Hepatocyte (in vitro differentiated cells): ENCODE measurements around the gene GJD3. TPM values are rescaled to one million over a fixed set of nuclear protein-coding genes. Genes with fewer than 3 reads are reported as not detected.

ENCODE experiments used
- DNase-seq: peaks from one replicate; pipeline ENCODE4 v3.0.0-alpha.2; 2016; ENCODE audit warnings: low spot score
- H2AFZ ChIP-seq: fragments of 200-600 bp; sonication (generic); 2 replicates; pipeline ENCODE4 v1.6.0; 2016; ENCODE audit warnings: antibody characterized with exemption, mild to moderate bottlenecking
- H3K27ac ChIP-seq: fragments of 200-600 bp; sonication (generic); 2 replicates; pipeline ENCODE4 v1.5.1; 2016; ENCODE audit warnings: mild to moderate bottlenecking
- H3K27me3 ChIP-seq: fragments of 200-600 bp; sonication (generic); 2 replicates; pipeline ENCODE4 v1.6.1; 2016
- H3K36me3 ChIP-seq: fragments of 200-600 bp; sonication (generic); replicated peaks from 2 replicates; pipeline ENCODE4 v1.5.1; 2016; ENCODE audit warnings: low read depth; ENCODE audit not compliant: insufficient read depth
- H3K4me1 ChIP-seq: fragments of 200-600 bp; sonication (generic); 2 replicates; pipeline ENCODE4 v1.5.1; 2016; ENCODE audit warnings: mild to moderate bottlenecking, moderate library complexity; ENCODE audit not compliant: insufficient read depth
- H3K4me2 ChIP-seq: fragments of 200-600 bp; sonication (generic); 2 replicates; pipeline ENCODE4 v1.6.0; 2016
- H3K4me3 ChIP-seq: fragments of 200-600 bp; sonication (generic); 2 replicates; pipeline ENCODE4 v1.5.1; 2016; ENCODE audit warnings: mild to moderate bottlenecking
- H3K79me2 ChIP-seq: fragments of 200-600 bp; sonication (generic); 2 replicates; pipeline ENCODE4 v1.6.0; 2017; ENCODE audit warnings: mild to moderate bottlenecking
- H3K9me2 ChIP-seq: fragments of 200-600 bp; sonication (generic); replicated peaks from 2 replicates; pipeline ENCODE4 v1.6.0; 2017; ENCODE audit warnings: mild to moderate bottlenecking; ENCODE audit not compliant: insufficient read depth
- H3K9me3 ChIP-seq: fragments of 200-600 bp; sonication (generic); 2 replicates; pipeline ENCODE4 v1.5.1; 2016; ENCODE audit warnings: low read depth, mild to moderate bottlenecking
- H4K20me1 ChIP-seq: fragments of 200-600 bp; sonication (generic); 2 replicates; pipeline ENCODE4 v1.6.0; 2016; ENCODE audit warnings: mild to moderate bottlenecking; ENCODE audit not compliant: insufficient read depth, poor library complexity, severe bottlenecking
- EZH2 ChIP-seq: fragments of 200-600 bp; sonication (generic); IDR thresholded peaks from 2 replicates; pipeline ENCODE4 v1.6.1; 2016; ENCODE audit warnings: antibody characterized with exemption, mild to moderate bottlenecking, borderline replicate concordance
- EZH2phosphoT487 ChIP-seq: fragments of 200-600 bp; sonication (generic); IDR thresholded peaks from one replicate; pipeline ENCODE4 v1.6.1; 2018; ENCODE audit warnings: antibody characterized with exemption, mild to moderate bottlenecking, low read depth, moderate library complexity; ENCODE audit not compliant: unreplicated experiment, severe bottlenecking
- WGBS: methylation state at CpG from one replicate; pipeline ENCODE4 v1.1.6; 2016; ENCODE audit warnings: low lambda C conversion rate; ENCODE audit errors: missing lambda C conversion rate; 5-methylcytosine and 5-hydroxymethylcytosine counted together
- polyA plus RNA-seq: library from polyadenylated mRNA; unstranded; fragments of >200 nt; fragmentation: Nextera tagmentation; extraction: Ambion mirVana; gene quantifications from 2 replicates; pipeline ENCODE4 v1.2.1, GENCODE V29; 2016
- total RNA-seq: library from RNA; depleted of rRNA; stranded (reverse); fragments of >200 nt; gene quantifications from 2 replicates; pipeline ENCODE4 v1.2.3, GENCODE V29; 2014
- TF ChIP-seq, protein P1 (sequence below): fragments of 200-600 bp; sonication (generic); IDR thresholded peaks from 2 replicates; pipeline ENCODE4 v1.5.1; 2016; ENCODE audit warnings: antibody characterized with exemption, mild to moderate bottlenecking; ENCODE audit not compliant: poor library complexity

GJD3 gene
- total and polyA plus RNA-seq, 2 experiments from 2014 or later: 0.47 to 3.8 TPM

DNA sequence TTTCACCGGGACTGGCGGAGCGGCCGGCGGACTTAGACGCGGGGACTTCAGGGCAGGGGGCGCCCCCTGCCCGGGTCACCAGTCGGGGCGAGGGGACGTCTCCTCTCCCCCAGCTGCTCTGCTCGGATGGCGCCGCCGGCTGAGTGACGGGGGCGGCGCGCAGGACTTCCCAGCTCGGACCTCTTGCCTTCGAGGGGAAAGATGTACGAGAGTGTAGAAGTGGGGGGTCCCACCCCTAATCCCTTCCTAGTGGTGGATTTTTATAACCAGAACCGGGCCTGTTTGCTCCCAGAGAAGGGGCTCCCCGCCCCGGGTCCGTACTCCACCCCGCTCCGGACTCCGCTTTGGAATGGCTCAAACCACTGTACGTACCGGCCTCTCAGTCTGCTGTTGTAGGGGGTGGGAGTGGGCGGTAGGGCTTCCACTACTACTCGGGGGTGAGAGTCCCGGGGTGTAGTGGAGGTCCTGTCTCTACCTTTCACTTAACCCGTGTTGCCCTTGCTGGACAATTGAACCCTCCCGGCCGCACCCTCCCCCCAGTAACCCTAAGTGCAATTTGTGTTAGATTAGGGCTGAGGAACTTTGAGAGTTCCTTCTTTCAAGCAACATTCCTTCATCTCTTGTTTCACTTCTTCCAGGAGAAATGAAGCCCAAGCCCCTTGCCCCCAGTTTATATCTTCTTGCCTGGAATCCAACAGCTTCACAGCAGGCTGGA lies 21.9 kb downstream of the GJD3 start:
- Histone ChIP-seq H3K27me3 (no peaks in the 10 kb centered on the region), H3K4me3 (peak overlapping the region; percentile 95), H3K27ac (peak overlapping the region; percentile 99), H3K9me2 (no peaks in the 10 kb centered on the region), H3K4me2 (peak overlapping the region; percentile 96), H4K20me1 (peaks cover 25% of the 10 kb centered on the region), H3K9me3 (no peaks in the 10 kb centered on the region), H3K36me3 (no peaks in the 10 kb centered on the region), H2AFZ (no peak overlapping the region), H3K4me1 (peaks cover 52% of the 10 kb centered on the region), H3K79me2 (peaks cover 89% of the 10 kb centered on the region)
- no peak for DNase-seq
- TF ChIP-seq EZH2 (no peak), EZH2phosphoT487 (no peak)
- TF ChIP-seq, protein P1, sequence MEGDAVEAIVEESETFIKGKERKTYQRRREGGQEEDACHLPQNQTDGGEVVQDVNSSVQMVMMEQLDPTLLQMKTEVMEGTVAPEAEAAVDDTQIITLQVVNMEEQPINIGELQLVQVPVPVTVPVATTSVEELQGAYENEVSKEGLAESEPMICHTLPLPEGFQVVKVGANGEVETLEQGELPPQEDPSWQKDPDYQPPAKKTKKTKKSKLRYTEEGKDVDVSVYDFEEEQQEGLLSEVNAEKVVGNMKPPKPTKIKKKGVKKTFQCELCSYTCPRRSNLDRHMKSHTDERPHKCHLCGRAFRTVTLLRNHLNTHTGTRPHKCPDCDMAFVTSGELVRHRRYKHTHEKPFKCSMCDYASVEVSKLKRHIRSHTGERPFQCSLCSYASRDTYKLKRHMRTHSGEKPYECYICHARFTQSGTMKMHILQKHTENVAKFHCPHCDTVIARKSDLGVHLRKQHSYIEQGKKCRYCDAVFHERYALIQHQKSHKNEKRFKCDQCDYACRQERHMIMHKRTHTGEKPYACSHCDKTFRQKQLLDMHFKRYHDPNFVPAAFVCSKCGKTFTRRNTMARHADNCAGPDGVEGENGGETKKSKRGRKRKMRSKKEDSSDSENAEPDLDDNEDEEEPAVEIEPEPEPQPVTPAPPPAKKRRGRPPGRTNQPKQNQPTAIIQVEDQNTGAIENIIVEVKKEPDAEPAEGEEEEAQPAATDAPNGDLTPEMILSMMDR: no peak
- 2% methylated on average over 31 of the region's 38 CpGs for WGBS

DNA sequence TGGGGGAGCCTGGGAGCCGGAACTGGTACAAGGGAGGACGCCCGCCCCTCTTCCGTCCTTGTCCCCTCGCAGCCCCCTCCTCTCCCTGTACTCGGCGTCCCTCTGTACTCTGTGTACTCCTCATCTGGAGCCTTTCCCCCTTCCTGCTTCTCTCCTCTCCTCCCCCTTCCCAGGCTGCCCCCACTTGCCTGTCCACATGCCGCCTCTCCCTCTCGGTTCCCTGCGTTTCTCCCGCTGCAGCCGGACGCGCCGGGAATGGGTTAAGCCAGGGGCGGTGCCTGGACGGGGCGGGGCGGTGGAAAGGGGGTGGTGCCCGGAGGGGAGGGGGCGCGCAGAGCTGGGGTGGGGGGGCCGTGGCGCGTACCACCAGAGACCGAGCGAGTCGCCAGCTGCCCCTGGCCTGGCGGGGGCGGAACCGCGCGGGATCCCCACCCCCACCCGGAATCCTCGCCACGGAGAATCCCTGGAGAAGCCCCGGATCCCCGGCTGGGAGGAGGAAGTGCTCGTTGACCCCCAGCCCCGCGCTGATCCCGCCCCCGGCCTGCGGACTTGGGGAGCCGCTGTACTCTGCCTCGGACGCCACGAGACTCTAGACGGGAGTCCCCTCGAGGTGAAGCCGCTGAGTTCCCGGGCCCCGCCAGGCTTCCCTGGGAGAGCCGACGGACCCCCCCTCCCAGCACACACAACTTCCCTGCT lies 22.6 kb downstream of the GJD3 start:
- DNase-seq: peak; percentile 89
- 0% methylated on average over 12 of the region's 55 CpGs for WGBS
- Histone ChIP-seq H4K20me1 (peaks cover 19% of the 10 kb centered on the region), H3K4me2 (peak overlapping the region; percentile 96), H3K36me3 (no peaks in the 10 kb centered on the region), H3K79me2 (peaks cover 89% of the 10 kb centered on the region), H3K27ac (peak overlapping the region; percentile 99), H3K9me3 (no peaks in the 10 kb centered on the region), H3K4me3 (peak overlapping the region; percentile 95), H3K27me3 (no peaks in the 10 kb centered on the region), H2AFZ (no peak overlapping the region), H3K4me1 (peaks cover 48% of the 10 kb centered on the region), H3K9me2 (no peaks in the 10 kb centered on the region)
- no peak for TF ChIP-seq EZH2phosphoT487
- TF ChIP-seq, protein P1: no peak
- no peak for TF ChIP-seq EZH2

DNA sequence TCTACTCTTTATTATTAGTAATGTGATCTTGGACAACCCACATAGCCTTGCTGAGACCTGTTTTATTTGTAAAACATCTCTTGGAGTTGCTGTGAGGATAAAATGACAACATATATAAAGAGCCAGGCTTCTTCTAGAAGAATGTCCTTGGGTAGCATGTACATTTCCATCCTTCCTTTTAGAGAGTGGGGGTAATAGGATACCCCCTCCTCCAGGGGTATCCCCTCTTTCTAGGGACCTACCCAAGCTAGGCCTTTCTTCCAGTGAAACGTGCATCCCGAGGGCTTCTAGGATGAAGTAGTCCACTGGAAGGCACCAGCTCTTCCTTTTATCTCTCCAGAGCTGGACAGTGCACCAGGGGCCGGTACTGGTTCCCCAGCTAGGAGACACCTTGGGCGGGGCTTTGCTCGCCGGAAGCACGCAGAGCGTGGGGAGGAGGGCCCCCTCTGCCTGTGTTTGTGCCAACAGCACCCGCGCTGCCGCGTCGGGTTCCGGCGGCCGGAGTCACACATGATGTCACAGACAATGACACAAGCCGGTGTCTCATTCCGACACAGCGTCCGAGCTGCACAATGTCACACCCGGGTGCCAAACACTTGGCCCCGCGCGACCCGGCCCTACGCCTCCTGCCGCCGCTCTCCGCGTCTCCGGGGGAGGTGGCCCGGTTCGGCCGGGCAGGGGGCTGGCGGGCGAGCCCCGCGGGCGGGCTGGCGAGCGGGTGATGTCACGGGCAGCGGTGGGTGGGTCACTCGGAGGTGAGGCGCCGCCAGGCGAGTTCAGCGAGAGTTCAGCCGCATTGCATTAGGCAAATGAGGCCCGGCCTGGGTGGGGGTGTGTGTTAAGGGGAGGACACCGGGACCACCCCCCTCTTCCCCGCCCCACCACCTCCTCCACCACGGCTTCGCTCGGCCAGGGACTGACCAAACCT lies 23.4 kb downstream of the GJD3 start:
- H3K36me3 ChIP-seq: no peaks in the 10 kb centered on the region
- no peaks in the 10 kb centered on the region for H3K9me3 ChIP-seq
- H3K79me2 ChIP-seq: peaks cover 89% of the 10 kb centered on the region
- no peak overlapping the region for H2AFZ ChIP-seq
- TF ChIP-seq EZH2phosphoT487: no peak
- TF ChIP-seq, protein P1: no peak
- TF ChIP-seq EZH2: no peak
- WGBS: 2% methylated on average over 28 of the region's 55 CpGs
- peak overlapping the region; percentile 95 for H3K4me3 ChIP-seq
- H3K4me1 ChIP-seq: peaks cover 39% of the 10 kb centered on the region
- H3K9me2 ChIP-seq: no peaks in the 10 kb centered on the region
- H3K4me2 ChIP-seq: peak overlapping the region; percentile 96
- peak overlapping the region; percentile 99 for H3K27ac ChIP-seq
- DNase-seq: peak; percentile 94
- peaks cover 11% of the 10 kb centered on the region for H4K20me1 ChIP-seq
- no peaks in the 10 kb centered on the region for H3K27me3 ChIP-seq
